ENCODE data around the gene CLN6. TPM values are rescaled to one million over a fixed set of nuclear protein-coding genes. Genes with fewer than 3 reads are reported as not detected.

Gene CLN6
- total RNA-seq, 2 donors from 2014 or later, result 41.5 to 129 TPM

GRCh38 chr15:68265081-68265480, 35.6 kb upstream of the CLN6 start:
- Mint-ChIP-seq H3K36me3 (no peaks in the 10 kb centered on the region), H3K27me3 (peaks cover 29 to 34% of the 10 kb centered on the region in 2 donors), H3K27ac (no peak overlapping the region), H3K4me1 (ENCODE audit: low read depth in 2 of 2) (no peaks in the 10 kb centered on the region), H3K9me3 (no peaks in the 10 kb centered on the region), H3K4me3 (no peak overlapping the region)
- DNase-seq (ENCODE audit: low spot score), result no peak
- no peak for ATAC-seq

- H3K27ac Mint-ChIP-seq, result no peak overlapping the region
- no peak overlapping the region for H3K4me3 Mint-ChIP-seq
- peaks cover 29 to 34% of the 10 kb centered on the region in 2 donors for H3K27me3 Mint-ChIP-seq
- DNase-seq (ENCODE audit: low spot score), result no peak
- H3K36me3 Mint-ChIP-seq, result no peaks in the 10 kb centered on the region
- no peak for ATAC-seq
- no peaks in the 10 kb centered on the region for H3K4me1 Mint-ChIP-seq (ENCODE audit: low read depth in 2 of 2)
- no peaks in the 10 kb centered on the region for H3K9me3 Mint-ChIP-seq
Measured at GRCh38 chr15:68264282-68264681, 34.8 kb upstream of the CLN6 start.

GRCh38 chr15:68262514-68263356, 33.2 kb upstream of the CLN6 start:
- DNase-seq (ENCODE audit: low spot score) (no peak), ATAC-seq (no peak)
- H3K4me1 Mint-ChIP-seq (ENCODE audit: low read depth in 2 of 2), result no peaks in the 10 kb centered on the region
- H3K36me3 Mint-ChIP-seq, result no peaks in the 10 kb centered on the region
- peaks cover 24 to 34% of the 10 kb centered on the region in 2 donors for H3K27me3 Mint-ChIP-seq
- no peaks in the 10 kb centered on the region for H3K9me3 Mint-ChIP-seq
- H3K4me3 Mint-ChIP-seq, result no peak overlapping the region
- H3K27ac Mint-ChIP-seq, result no peak overlapping the region

GRCh38 chr15:68261980-68262379, 32.5 kb upstream of the CLN6 start:
- no peaks in the 10 kb centered on the region for H3K4me1 Mint-ChIP-seq (ENCODE audit: low read depth in 2 of 2)
- peaks cover 22 to 34% of the 10 kb centered on the region in 2 donors for H3K27me3 Mint-ChIP-seq
- H3K4me3 Mint-ChIP-seq, result no peak overlapping the region
- no peaks in the 10 kb centered on the region for H3K36me3 Mint-ChIP-seq
- ATAC-seq, result no peak
- DNase-seq (ENCODE audit: low spot score), result no peak
- no peak overlapping the region for H3K27ac Mint-ChIP-seq
- H3K9me3 Mint-ChIP-seq, result no peaks in the 10 kb centered on the region

DNA sequence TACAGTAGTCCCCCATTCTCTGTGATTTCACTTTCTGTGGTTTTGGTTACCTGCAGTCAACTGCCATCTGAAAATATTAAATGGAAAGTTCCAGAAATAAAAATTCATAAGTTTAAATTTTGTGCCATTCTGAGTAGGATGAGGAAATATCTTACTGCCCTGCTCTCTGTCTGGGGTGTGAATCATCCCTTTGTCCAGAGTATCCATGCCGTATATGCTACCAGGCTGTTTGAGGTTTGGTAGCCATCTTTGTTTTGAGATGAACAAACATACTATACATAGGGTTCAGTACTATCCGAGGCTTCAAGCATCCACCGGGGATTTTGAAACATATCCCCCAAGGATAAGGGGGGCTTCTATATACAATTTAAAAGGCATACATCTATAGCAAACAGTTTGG, 31.7 kb upstream of the CLN6 start:
- Mint-ChIP-seq H3K4me1 (ENCODE audit: low read depth in 2 of 2) (peaks cover 0 to 2% of the 10 kb centered on the region in 2 donors), H3K4me3 (no peak overlapping the region), H3K36me3 (no peaks in the 10 kb centered on the region), H3K9me3 (no peaks in the 10 kb centered on the region), H3K27me3 (peaks cover 21 to 34% of the 10 kb centered on the region in 2 donors), H3K27ac (no peak overlapping the region)
- DNase-seq (ENCODE audit: low spot score) (no peak), ATAC-seq (no peak)

GRCh38 chr15:68259883-68260282, 30.4 kb upstream of the CLN6 start:
- Mint-ChIP-seq H3K27ac (no peak overlapping the region), H3K4me1 (ENCODE audit: low read depth in 2 of 2) (peaks cover 0 to 2% of the 10 kb centered on the region in 2 donors), H3K36me3 (no peaks in the 10 kb centered on the region), H3K4me3 (no peak overlapping the region), H3K9me3 (no peaks in the 10 kb centered on the region), H3K27me3 (peaks cover 17 to 28% of the 10 kb centered on the region in 2 donors)
- DNase-seq (ENCODE audit: low spot score) (no peak), ATAC-seq (no peak)

DNA sequence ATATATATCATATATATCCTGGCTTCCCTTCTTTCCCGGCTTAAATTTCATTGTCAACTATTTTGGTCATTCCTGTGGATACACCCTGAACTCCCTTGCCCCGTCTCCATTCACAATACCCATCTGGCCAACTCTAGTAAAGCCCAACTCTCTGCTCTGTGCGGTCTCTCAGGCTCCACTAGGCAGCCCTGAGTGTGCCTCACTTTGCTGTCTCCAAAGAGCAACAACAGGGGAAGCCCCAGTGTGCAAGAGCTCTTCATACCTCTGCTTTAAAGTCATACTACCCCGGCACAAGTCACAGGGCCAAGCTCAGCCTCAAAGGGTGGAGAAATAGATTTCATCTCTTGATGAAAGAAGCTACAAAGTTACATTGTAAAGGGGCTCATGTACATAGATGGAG, 29.2 kb upstream of the CLN6 start:
- no peak overlapping the region for H3K27ac Mint-ChIP-seq
- DNase-seq (ENCODE audit: low spot score), result no peak

GRCh38 chr15:68256675-68257450, 27.3 kb upstream of the CLN6 start:
- H3K27ac Mint-ChIP-seq, result no peak overlapping the region
- H3K4me3 Mint-ChIP-seq, result peak overlapping the region; percentile 47
- peak; percentile 71 to 74 for ATAC-seq

More for the DNA sequence above, 29.2 kb upstream of the CLN6 start:
- Mint-ChIP-seq H3K4me1 (ENCODE audit: low read depth in 2 of 2) (peaks cover 0 to 2% of the 10 kb centered on the region in 2 donors), H3K4me3 (no peak overlapping the region), H3K9me3 (no peaks in the 10 kb centered on the region), H3K27me3 (peaks cover 12 to 25% of the 10 kb centered on the region in 2 donors), H3K36me3 (no peaks in the 10 kb centered on the region)
- ATAC-seq, result no peak

DNA sequence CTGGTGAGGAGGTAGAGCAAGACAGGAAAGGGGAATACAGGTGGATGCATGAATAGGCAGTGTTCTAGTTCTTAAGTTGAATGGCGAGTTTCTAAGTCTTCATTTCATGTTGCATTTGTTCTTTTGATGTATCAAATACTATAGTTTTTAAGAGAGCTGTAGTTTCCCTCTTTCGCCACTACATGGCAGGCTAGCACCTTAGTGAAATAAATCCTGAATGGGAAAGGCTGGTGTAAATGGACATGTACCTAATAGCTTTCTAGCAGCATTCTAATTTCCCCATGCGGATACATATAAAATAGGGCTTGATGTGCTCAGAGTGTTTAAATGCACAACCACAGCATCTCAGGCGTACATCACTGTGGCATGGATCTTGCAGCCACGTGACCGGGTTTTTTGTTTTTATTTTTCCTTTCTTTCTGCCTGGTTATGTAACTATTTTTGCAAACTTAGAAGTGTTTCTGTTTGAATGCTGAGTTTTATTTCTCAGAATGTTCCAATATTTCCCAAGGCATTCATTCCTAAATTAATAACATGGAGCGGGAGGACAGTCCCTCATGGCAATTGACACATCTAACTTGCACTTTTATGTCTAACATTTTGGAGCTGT, 23.5 kb upstream of the CLN6 start:
- H3K27me3 Mint-ChIP-seq, result peaks cover 17 to 23% of the 10 kb centered on the region in 2 donors
- H3K4me1 Mint-ChIP-seq (ENCODE audit: low read depth in 2 of 2), result peaks cover 0 to 2% of the 10 kb centered on the region in 2 donors
- no peaks in the 10 kb centered on the region for H3K36me3 Mint-ChIP-seq
- DNase-seq (ENCODE audit: low spot score) (no peak), ATAC-seq (no peak)
- no peak overlapping the region for H3K4me3 Mint-ChIP-seq
- no peak overlapping the region for H3K27ac Mint-ChIP-seq
- H3K9me3 Mint-ChIP-seq, result no peaks in the 10 kb centered on the region

More at GRCh38 chr15:68256675-68257450, 27.3 kb upstream of the CLN6 start:
- peaks cover 11 to 13% of the 10 kb centered on the region in 2 donors for H3K27me3 Mint-ChIP-seq
- DNase-seq (ENCODE audit: low spot score), result peak; percentile 65
- no peaks in the 10 kb centered on the region for H3K36me3 Mint-ChIP-seq
- peaks cover 0 to 2% of the 10 kb centered on the region in 2 donors for H3K4me1 Mint-ChIP-seq (ENCODE audit: low read depth in 2 of 2)
- no peaks in the 10 kb centered on the region for H3K9me3 Mint-ChIP-seq

DNA sequence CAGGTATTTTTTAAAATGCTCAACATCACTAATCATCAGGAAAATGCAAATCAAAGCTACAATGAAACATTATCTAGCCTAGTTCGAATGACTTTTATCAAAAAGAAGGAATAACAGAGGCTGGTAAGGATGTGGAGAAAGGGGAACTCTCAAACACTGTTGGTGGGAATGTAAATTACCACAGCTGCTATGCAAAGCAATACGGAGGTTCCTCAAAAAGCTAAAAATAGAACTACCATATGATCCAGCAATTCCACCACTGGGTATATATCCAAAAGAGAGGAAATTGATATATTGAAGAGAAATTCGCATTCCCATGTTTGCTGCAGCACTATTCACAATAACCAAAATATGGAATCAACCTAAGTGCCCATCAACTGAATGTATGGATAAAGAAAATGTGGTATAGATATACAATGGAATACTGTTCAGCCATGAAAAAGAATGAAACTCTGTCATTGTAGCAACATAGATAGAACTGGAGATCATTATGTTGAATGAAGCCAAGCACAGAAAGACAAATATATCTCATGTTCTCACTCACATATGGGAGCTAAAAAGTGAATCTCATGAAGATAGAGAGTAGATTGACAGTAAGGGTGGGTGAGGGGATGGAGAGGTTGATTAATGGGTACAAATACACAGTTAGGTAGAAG, 19.7 kb upstream of the CLN6 start:
- H3K36me3 Mint-ChIP-seq, result peaks cover 5% of the 10 kb centered on the region
- no peak overlapping the region for H3K4me3 Mint-ChIP-seq
- H3K27me3 Mint-ChIP-seq, result peaks cover 10 to 28% of the 10 kb centered on the region in 2 donors
- no peak for DNase-seq (ENCODE audit: low spot score)
- no peaks in the 10 kb centered on the region for H3K9me3 Mint-ChIP-seq
- no peak for ATAC-seq
- H3K4me1 Mint-ChIP-seq (ENCODE audit: low read depth in 2 of 2), result no peaks in the 10 kb centered on the region
- H3K27ac Mint-ChIP-seq, result no peak overlapping the region

- peaks cover 14 to 34% of the 10 kb centered on the region in 2 donors for H3K27me3 Mint-ChIP-seq
- no peaks in the 10 kb centered on the region for H3K9me3 Mint-ChIP-seq
- H3K4me3 Mint-ChIP-seq, result no peak overlapping the region
- DNase-seq (ENCODE audit: low spot score) (no peak), ATAC-seq (no peak)
- H3K27ac Mint-ChIP-seq, result no peak overlapping the region
- no peaks in the 10 kb centered on the region for H3K4me1 Mint-ChIP-seq (ENCODE audit: low read depth in 2 of 2)
- H3K36me3 Mint-ChIP-seq, result peaks cover 16% of the 10 kb centered on the region
Measured at GRCh38 chr15:68244235-68244634, 14.7 kb upstream of the CLN6 start.

- no peak overlapping the region for H3K4me3 Mint-ChIP-seq
- ATAC-seq, result no peak
- H3K9me3 Mint-ChIP-seq, result no peaks in the 10 kb centered on the region
- H3K27me3 Mint-ChIP-seq, result peaks cover 6 to 23% of the 10 kb centered on the region in 2 donors
- H3K36me3 Mint-ChIP-seq, result peaks cover 16% of the 10 kb centered on the region
- no peaks in the 10 kb centered on the region for H3K4me1 Mint-ChIP-seq (ENCODE audit: low read depth in 2 of 2)
- H3K27ac Mint-ChIP-seq, result no peak overlapping the region
- DNase-seq (ENCODE audit: low spot score), result no peak
Measured at GRCh38 chr15:68241088-68241935, 11.8 kb upstream of the CLN6 start.

GRCh38 chr15:68239025-68239424, 9.5 kb upstream of the CLN6 start:
- Mint-ChIP-seq H3K27me3 (peaks cover 6 to 18% of the 10 kb centered on the region in 2 donors), H3K36me3 (peaks cover 11% of the 10 kb centered on the region), H3K9me3 (no peaks in the 10 kb centered on the region), H3K27ac (no peak overlapping the region), H3K4me1 (ENCODE audit: low read depth in 2 of 2) (no peaks in the 10 kb centered on the region), H3K4me3 (no peak overlapping the region)
- ATAC-seq (no peak), DNase-seq (ENCODE audit: low spot score) (no peak)

Measured in natural killer cell treated with Interleukin-12 subunit alpha and Interleukin-12 subunit beta and Interleukin-15 and Interleukin-18, amount 100 ng/mL, for 72 hours (primary cell).